HEK293 (cell line): Measurements from ENCODE around the gene LDLRAD4.

ENCODE experiments used
- MEIS1 ChIP-seq: sonication (generic); formaldehyde crosslinking; IDR thresholded peaks from 2 replicates; pipeline ENCODE4 v1.8.1; 2022; ENCODE audit warnings: missing genetic modification reagents, mild to moderate bottlenecking, borderline replicate concordance
- TRIM28 ChIP-seq: IDR thresholded peaks from 2 replicates; pipeline ENCODE4 v1.6.1; 2011; ENCODE audit warnings: low read length, control low read depth, borderline replicate concordance
- ZNF121 ChIP-seq: fragments of 450-650 bp; formaldehyde crosslinking; IDR thresholded peaks from 2 replicates; pipeline ENCODE4 v1.5.1; 2016; ENCODE audit warnings: missing biosample characterization, missing genetic modification characterization
- ZNF335 ChIP-seq: fragments of 450-650 bp; formaldehyde crosslinking; conservative IDR thresholded peaks from 2 replicates; pipeline ENCODE4 v1.5.1; 2016; ENCODE audit warnings: missing biosample characterization, missing genetic modification characterization
- ZNF366 ChIP-seq: fragments of 450-650 bp; formaldehyde crosslinking; conservative IDR thresholded peaks from 2 replicates; pipeline ENCODE4 v1.5.1; 2016; ENCODE audit warnings: missing biosample characterization, missing genetic modification characterization
- ZNF404 ChIP-seq: fragments of 450-650 bp; formaldehyde crosslinking; IDR thresholded peaks from 2 replicates; pipeline ENCODE4 v1.5.1; 2017; ENCODE audit warnings: missing biosample characterization, missing genetic modification characterization
- TF ChIP-seq, protein P1 (sequence below): fragments of 450-650 bp; formaldehyde crosslinking; IDR thresholded peaks from 2 replicates; pipeline ENCODE4 v1.5.1; 2016; ENCODE audit warnings: missing biosample characterization, missing genetic modification characterization
- TF ChIP-seq, protein P2 (sequence below): fragments of 450-650 bp; formaldehyde crosslinking; IDR thresholded peaks from 2 replicates; pipeline ENCODE4; 2016; ENCODE audit warnings: missing biosample characterization, missing genetic modification characterization
- TF ChIP-seq, protein P3 (sequence below): fragments of 450-650 bp; formaldehyde crosslinking; IDR thresholded peaks from 2 replicates; pipeline ENCODE4 v1.5.1; 2016; ENCODE audit warnings: missing biosample characterization, missing genetic modification characterization, low read depth
- TF ChIP-seq, protein P4 (sequence below): fragments of 450-650 bp; formaldehyde crosslinking; conservative IDR thresholded peaks from 2 replicates; pipeline ENCODE4 v1.5.1; 2016; ENCODE audit warnings: low read depth, missing biosample characterization, missing genetic modification characterization
- TF ChIP-seq, protein P5 (sequence below): fragments of 450-650 bp; formaldehyde crosslinking; IDR thresholded peaks from 2 replicates; pipeline ENCODE4 v1.5.1; 2016; ENCODE audit warnings: missing biosample characterization, missing genetic modification characterization
- TF ChIP-seq, protein P6 (sequence below): fragments of 450-650 bp; formaldehyde crosslinking; IDR thresholded peaks from 2 replicates; pipeline ENCODE4 v1.5.1; 2016; ENCODE audit warnings: missing biosample characterization, missing genetic modification characterization
- TF ChIP-seq, protein P7 (sequence below): fragments of 450-650 bp; IDR thresholded peaks from 2 replicates; pipeline ENCODE4 v1.5.1; 2018; ENCODE audit warnings: missing biosample characterization, missing genetic modification characterization

DNA sequence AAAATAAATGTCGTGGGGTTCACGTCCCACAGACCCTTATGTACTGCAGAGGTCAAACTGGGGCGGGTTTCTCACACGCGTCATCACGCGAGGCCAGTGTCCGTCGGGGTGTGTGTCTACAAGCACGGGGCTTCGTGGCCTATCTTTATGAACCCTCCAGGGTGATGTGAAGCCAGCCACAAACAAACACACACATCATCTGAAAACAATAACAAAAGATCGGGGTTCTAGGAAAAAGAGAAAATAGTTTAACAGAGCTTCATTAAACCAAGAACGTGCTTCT, 23.3 kb downstream of the LDLRAD4 start:
- TF ChIP-seq, protein P1, sequence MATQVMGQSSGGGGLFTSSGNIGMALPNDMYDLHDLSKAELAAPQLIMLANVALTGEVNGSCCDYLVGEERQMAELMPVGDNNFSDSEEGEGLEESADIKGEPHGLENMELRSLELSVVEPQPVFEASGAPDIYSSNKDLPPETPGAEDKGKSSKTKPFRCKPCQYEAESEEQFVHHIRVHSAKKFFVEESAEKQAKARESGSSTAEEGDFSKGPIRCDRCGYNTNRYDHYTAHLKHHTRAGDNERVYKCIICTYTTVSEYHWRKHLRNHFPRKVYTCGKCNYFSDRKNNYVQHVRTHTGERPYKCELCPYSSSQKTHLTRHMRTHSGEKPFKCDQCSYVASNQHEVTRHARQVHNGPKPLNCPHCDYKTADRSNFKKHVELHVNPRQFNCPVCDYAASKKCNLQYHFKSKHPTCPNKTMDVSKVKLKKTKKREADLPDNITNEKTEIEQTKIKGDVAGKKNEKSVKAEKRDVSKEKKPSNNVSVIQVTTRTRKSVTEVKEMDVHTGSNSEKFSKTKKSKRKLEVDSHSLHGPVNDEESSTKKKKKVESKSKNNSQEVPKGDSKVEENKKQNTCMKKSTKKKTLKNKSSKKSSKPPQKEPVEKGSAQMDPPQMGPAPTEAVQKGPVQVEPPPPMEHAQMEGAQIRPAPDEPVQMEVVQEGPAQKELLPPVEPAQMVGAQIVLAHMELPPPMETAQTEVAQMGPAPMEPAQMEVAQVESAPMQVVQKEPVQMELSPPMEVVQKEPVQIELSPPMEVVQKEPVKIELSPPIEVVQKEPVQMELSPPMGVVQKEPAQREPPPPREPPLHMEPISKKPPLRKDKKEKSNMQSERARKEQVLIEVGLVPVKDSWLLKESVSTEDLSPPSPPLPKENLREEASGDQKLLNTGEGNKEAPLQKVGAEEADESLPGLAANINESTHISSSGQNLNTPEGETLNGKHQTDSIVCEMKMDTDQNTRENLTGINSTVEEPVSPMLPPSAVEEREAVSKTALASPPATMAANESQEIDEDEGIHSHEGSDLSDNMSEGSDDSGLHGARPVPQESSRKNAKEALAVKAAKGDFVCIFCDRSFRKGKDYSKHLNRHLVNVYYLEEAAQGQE (tag by site-specific recombination): no peak
- TF ChIP-seq ZNF366 (tag by site-specific recombination) (no peak), ZNF404 (tag by site-specific recombination) (no peak), MEIS1 (CRISPR knock-in tag) (no peak), ZNF335 (tag by site-specific recombination) (no peak), TRIM28 (no peak), ZNF121 (tag by site-specific recombination) (no peak)
- TF ChIP-seq, protein P2, sequence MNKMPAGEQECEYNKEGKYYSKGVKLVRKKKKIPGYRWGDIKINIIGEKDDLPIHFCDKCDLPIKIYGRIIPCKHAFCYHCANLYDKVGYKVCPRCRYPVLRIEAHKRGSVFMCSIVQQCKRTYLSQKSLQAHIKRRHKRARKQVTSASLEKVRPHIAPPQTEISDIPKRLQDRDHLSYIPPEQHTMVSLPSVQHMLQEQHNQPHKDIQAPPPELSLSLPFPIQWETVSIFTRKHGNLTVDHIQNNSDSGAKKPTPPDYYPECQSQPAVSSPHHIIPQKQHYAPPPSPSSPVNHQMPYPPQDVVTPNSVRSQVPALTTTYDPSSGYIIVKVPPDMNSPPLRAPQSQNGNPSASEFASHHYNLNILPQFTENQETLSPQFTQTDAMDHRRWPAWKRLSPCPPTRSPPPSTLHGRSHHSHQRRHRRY (tag by site-specific recombination): no peak
- TF ChIP-seq, protein P3, sequence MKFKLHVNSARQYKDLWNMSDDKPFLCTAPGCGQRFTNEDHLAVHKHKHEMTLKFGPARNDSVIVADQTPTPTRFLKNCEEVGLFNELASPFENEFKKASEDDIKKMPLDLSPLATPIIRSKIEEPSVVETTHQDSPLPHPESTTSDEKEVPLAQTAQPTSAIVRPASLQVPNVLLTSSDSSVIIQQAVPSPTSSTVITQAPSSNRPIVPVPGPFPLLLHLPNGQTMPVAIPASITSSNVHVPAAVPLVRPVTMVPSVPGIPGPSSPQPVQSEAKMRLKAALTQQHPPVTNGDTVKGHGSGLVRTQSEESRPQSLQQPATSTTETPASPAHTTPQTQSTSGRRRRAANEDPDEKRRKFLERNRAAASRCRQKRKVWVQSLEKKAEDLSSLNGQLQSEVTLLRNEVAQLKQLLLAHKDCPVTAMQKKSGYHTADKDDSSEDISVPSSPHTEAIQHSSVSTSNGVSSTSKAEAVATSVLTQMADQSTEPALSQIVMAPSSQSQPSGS (tag by site-specific recombination): no peak
- TF ChIP-seq, protein P4, sequence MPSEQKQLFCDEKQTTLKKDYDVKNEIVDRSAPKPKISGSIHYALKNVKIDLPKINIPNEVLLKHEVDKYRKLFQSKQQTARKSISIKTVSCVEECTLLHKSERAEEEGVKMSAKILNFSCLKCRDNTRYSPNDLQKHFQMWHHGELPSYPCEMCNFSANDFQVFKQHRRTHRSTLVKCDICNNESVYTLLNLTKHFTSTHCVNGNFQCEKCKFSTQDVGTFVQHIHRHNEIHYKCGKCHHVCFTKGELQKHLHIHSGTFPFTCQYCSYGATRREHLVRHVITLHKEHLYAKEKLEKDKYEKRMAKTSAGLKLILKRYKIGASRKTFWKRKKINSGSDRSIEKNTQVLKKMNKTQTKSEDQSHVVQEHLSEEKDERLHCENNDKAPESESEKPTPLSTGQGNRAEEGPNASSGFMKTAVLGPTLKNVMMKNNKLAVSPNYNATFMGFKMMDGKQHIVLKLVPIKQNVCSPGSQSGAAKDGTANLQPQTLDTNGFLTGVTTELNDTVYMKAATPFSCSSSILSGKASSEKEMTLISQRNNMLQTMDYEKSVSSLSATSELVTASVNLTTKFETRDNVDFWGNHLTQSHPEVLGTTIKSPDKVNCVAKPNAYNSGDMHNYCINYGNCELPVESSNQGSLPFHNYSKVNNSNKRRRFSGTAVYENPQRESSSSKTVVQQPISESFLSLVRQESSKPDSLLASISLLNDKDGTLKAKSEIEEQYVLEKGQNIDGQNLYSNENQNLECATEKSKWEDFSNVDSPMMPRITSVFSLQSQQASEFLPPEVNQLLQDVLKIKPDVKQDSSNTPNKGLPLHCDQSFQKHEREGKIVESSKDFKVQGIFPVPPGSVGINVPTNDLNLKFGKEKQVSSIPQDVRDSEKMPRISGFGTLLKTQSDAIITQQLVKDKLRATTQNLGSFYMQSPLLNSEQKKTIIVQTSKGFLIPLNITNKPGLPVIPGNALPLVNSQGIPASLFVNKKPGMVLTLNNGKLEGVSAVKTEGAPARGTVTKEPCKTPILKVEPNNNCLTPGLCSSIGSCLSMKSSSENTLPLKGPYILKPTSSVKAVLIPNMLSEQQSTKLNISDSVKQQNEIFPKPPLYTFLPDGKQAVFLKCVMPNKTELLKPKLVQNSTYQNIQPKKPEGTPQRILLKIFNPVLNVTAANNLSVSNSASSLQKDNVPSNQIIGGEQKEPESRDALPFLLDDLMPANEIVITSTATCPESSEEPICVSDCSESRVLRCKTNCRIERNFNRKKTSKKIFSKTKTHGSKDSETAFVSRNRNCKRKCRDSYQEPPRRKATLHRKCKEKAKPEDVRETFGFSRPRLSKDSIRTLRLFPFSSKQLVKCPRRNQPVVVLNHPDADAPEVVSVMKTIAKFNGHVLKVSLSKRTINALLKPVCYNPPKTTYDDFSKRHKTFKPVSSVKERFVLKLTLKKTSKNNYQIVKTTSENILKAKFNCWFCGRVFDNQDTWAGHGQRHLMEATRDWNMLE (tag by site-specific recombination): no peak
- TF ChIP-seq, protein P5, sequence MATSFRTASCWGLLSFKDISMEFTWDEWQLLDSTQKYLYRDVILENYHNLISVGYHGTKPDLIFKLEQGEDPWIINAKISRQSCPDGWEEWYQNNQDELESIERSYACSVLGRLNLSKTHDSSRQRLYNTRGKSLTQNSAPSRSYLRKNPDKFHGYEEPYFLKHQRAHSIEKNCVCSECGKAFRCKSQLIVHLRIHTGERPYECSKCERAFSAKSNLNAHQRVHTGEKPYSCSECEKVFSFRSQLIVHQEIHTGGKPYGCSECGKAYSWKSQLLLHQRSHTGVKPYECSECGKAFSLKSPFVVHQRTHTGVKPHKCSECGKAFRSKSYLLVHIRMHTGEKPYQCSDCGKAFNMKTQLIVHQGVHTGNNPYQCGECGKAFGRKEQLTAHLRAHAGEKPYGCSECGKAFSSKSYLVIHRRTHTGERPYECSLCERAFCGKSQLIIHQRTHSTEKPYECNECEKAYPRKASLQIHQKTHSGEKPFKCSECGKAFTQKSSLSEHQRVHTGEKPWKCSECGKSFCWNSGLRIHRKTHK: no peak
- TF ChIP-seq, protein P6, sequence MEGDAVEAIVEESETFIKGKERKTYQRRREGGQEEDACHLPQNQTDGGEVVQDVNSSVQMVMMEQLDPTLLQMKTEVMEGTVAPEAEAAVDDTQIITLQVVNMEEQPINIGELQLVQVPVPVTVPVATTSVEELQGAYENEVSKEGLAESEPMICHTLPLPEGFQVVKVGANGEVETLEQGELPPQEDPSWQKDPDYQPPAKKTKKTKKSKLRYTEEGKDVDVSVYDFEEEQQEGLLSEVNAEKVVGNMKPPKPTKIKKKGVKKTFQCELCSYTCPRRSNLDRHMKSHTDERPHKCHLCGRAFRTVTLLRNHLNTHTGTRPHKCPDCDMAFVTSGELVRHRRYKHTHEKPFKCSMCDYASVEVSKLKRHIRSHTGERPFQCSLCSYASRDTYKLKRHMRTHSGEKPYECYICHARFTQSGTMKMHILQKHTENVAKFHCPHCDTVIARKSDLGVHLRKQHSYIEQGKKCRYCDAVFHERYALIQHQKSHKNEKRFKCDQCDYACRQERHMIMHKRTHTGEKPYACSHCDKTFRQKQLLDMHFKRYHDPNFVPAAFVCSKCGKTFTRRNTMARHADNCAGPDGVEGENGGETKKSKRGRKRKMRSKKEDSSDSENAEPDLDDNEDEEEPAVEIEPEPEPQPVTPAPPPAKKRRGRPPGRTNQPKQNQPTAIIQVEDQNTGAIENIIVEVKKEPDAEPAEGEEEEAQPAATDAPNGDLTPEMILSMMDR (tag by site-specific recombination): no peak
- TF ChIP-seq, protein P7, sequence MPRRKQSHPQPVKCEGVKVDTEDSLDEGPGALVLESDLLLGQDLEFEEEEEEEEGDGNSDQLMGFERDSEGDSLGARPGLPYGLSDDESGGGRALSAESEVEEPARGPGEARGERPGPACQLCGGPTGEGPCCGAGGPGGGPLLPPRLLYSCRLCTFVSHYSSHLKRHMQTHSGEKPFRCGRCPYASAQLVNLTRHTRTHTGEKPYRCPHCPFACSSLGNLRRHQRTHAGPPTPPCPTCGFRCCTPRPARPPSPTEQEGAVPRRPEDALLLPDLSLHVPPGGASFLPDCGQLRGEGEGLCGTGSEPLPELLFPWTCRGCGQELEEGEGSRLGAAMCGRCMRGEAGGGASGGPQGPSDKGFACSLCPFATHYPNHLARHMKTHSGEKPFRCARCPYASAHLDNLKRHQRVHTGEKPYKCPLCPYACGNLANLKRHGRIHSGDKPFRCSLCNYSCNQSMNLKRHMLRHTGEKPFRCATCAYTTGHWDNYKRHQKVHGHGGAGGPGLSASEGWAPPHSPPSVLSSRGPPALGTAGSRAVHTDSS (tag by site-specific recombination): no peak
